Measurements from ENCODE around the gene KANK3. TPM values are rescaled to one million over a fixed set of nuclear protein-coding genes. Genes with fewer than 3 reads are reported as not detected.
"Not testable (repeated sequence)": the region's sequence is repeated elsewhere in the genome, so short reads cannot be mapped to it uniquely, and the experiment has no call there.

The KANK3 gene
- total RNA-seq, 1 donor from 2014 or later = 22.8 TPM

DNA sequence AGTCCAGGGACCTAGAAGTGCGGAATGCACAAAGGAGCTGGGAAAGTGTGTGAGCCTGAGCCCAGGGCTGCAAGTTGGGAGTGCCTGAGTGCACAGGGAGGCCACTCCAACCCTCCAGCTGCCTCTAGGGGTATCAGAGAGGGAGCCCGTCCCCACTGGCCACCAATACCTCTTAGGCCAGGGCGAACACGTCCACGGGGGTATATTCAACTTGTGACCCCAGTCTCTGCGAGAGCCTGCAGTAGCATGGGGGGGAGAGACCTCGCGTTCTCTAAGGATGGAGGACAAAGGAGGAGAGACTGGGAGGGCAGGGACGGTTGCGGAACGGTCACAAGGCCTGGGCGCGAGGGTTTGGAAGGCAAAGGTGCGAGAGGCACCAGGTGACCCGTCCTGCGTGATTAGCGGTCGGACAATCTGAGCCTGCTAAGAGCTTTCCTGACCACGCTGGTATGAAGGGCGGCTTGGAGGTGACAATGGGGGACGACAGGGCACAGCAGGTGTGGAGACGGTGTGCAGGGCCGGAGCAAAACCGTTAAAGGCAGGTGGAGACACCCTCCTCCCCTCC is 35.6 kb downstream of the KANK3 start:
- DNase-seq (no peak), ATAC-seq (peak; percentile 1)
- intact Hi-C loops (cut with micrococcal nuclease) = no loop called here

DNA sequence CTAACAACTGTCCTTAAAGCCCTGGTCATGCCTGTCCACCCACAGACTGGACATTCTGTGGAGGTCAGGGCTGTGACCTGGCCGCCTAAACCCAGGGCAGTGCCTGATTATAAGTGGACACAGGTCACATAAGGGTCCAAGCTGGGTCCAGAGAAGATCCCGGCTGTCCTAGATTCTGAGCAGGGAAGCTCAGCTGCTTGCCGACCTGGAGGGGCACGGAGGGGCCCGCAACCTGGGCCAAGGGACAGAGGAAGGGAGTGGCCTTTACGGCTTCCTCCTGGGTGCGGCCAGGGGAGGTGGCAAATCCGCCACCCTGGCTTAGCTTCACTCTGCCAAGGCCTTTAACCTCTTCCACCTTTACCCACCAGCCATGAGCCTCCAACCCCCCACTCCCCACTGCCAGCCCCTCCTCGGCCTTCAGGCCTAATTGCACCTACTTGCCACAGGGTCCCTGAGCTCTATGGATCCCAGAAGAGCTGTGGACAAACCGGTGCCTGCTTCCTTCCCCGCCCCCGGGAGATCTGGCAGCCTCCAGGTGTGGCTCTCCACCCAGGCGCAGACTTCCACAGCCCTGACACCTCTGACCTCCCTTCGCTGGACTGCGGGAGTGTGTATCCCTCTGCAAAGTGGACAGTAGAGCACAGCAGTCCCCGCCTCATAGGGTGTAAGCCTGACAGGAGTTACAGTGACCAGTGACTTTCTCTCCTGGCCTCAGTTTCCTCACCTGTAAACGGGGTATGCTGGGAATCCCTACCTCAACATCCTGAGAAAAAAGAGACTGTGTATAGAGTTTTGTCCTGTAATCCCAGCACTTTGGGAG is 36.6 kb downstream of the KANK3 start:
- intact Hi-C loops (cut with micrococcal nuclease) = no loop called here
- ATAC-seq (no peak), DNase-seq (no peak)

DNA sequence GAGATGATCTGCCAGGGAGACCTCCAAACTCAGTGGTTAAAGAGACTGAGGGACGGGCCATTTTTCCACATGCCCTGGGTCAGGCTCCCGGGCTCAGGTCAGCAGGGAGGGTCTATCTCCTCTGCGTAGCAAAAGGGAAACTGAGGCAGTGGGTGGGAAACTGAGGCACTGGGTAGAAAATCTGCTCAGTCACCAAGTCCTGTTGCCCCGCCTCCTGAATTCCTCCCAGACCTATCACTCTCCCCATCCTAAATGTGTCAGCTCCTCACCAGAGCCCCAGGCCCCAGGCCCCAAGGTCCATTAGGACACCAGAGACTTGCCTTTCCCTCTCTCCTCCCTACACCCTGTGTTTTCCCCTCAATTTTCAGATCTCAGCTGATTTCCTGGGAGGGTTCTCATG is 37.3 kb downstream of the KANK3 start:
- intact Hi-C loops (cut with micrococcal nuclease) = no loop called here
- DNase-seq = no peak
- no peak for ATAC-seq

DNA sequence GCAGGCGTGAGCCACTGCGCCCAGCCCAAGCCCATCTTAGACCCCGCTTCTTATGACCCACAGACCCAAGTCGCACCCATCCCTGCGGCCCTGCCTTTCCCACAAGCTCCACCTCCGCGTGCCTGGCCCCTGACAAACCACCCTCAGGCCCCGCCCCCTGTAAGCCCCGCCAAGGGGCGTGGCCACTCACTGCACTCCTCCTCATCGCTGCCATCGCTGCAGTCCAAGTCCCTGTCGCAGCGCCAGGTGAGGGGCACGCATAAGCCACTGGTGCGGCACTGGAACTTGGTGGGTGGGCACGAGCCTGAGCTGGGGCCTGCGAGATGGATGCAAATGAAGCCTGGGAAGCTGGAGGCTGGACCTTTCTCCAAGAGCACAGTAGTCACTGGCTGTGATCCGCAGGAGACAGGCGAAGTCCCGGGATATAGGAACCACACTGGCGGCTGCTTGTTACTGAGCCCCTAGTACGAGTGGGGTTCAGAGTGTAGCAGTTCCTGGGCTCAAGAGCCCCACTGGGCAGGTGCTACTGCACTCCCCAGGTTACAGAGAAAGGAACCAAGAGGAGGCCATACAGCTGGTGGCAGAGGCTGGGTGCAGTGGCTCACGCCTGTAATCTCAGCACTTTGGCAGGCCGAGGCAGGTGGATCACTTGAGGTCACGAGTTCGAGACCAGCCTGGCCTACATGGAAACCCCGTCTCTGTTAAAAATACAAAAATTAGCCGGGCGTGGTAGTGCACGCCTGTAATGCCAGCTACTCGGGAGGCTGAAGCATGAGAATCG is 38.0 kb downstream of the KANK3 start:
- ATAC-seq (no peak), DNase-seq (no peak)
- intact Hi-C loops (cut with micrococcal nuclease) = no loop called here

DNA sequence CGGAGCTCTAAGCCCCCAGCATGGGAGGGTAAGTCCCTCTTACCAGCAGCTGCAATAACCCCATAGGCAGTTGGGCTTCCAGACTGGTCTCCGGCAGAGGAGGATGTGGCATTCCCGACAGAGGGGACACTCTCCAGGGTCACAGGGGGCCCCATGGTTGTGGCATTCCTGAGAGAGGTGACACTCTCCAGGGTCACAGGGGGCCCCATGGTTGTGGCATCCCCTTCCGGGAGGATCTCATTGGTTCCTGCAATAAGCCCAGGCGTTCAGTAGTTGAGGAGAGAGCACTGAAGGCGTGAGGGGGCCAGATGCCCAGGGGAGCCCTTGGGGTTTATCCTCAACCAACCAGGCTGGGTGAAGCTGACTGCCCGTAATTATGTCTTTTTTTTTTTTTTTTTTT is 40.3 kb downstream of the KANK3 start:
- DNase-seq (no peak), ATAC-seq (peak; percentile 5)
- intact Hi-C loops (cut with micrococcal nuclease) = no loop called here

DNA sequence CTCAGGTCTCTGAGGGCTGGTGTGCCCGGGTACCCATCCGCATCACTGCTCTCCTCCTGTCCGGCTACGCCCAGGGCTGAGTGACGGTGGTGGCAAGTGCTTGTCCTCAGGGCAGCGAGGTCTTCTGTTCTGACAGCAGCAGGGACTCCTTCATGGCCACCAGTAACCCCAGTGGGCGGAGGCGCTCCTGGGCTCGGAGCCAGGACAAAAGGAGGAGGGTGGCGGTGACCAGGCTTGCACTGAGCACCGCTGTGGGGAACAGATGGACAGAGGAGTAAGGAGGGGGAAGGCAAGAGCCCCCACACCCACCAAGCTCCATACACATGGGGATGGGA is 40.7 kb downstream of the KANK3 start:
- DNase-seq (peak; percentile 81), ATAC-seq (peak; percentile 87)
- intact Hi-C loops (cut with micrococcal nuclease) = no loop called here

DNA sequence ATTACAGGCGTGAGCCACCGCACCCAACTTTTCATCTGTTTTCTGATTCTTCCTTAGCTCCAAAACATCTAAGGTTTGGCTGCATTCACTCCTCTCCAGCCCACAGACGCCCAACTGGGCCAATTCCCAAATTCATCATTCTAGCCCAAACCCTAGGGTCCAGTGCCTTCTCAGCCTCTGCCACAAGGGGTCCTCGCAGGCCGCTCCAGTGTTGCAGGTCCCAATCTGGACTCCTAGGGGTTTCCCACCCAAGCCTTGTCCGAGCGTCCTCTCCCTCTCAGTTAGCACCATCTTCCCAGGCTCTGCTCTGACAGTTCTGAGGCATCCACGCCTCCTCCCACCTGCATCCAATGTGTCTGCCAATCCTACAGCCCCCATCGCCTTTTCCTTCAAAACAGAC is 51.7 kb downstream of the KANK3 start:
- DNase-seq; intact Hi-C loops (cut with micrococcal nuclease): not testable (repeated sequence)
- peak; percentile 63 for ATAC-seq

DNA sequence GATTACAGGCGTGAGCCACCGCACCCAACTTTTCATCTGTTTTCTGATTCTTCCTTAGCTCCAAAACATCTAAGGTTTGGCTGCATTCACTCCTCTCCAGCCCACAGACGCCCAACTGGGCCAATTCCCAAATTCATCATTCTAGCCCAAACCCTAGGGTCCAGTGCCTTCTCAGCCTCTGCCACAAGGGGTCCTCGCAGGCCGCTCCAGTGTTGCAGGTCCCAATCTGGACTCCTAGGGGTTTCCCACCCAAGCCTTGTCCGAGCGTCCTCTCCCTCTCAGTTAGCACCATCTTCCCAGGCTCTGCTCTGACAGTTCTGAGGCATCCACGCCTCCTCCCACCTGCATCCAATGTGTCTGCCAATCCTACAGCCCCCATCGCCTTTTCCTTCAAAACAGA is 66.6 kb downstream of the KANK3 start:
- peak; percentile 66 for ATAC-seq
- DNase-seq; intact Hi-C loops (cut with micrococcal nuclease): not testable (repeated sequence)

Small RNA genes lying within 50 kb of the gene (microRNA-seq; reads per million reads assigned to microRNA genes)
- not detected for gene MIR4999 (ENCODE audit: borderline number of aligned reads)

Other genes with a start within 250 kb of the KANK3 start
- not detected for gene FBN3, start 193.7 kb downstream of the KANK3 start, total RNA-seq
- gene CERS4, start 133.9 kb downstream of the KANK3 start, total RNA-seq = 20.9 TPM
- 37.9 TPM for gene CD320, start 34.9 kb downstream of the KANK3 start, total RNA-seq
- gene NDUFA7, start 21.9 kb downstream of the KANK3 start, total RNA-seq = 134 TPM
- 1,189 TPM for gene RPS28, start 21.8 kb downstream of the KANK3 start, total RNA-seq
- 11.7 TPM for gene ANGPTL4, start 20.9 kb upstream of the KANK3 start, total RNA-seq
- gene RAB11B, start 47.1 kb upstream of the KANK3 start, total RNA-seq = 162 TPM
- 97.0 TPM for gene MARCHF2, start 70.0 kb upstream of the KANK3 start, total RNA-seq
- gene HNRNPM, start 101.7 kb upstream of the KANK3 start, total RNA-seq = 129 TPM
- gene PRAM1, start 159.4 kb upstream of the KANK3 start, total RNA-seq = 0.59 TPM
- 12.9 TPM for gene ZNF414, start 170.9 kb upstream of the KANK3 start, total RNA-seq
- gene MYO1F, start 234.2 kb upstream of the KANK3 start, total RNA-seq = 8.0 TPM

Measured in left ventricle myocardium superior (tissue), 1 donor.